ENCODE measurements around the gene ZNF536. TPM values are rescaled to one million over a fixed set of nuclear protein-coding genes. Genes with fewer than 3 reads are reported as not detected.

Gene ZNF536
- polyA plus RNA-seq, 1 donor, result 5.3 TPM

- WGBS (ENCODE audit: insufficient coverage, low lambda C conversion rate), result 40% methylated on average over 3 of the region's 10 CpGs
Observed at GRCh38 chr19:30446850-30447552, 74.8 kb downstream of the ZNF536 start.

GRCh38 chr19:30447553-30447870 is 75.3 kb downstream of the ZNF536 start:
- peaks cover 2% of the 10 kb centered on the region for H3K9me3 ChIP-seq (ENCODE audit: control insufficient read depth, low read depth, low read length)
- H3K27ac ChIP-seq (ENCODE audit: low read length), result no peak overlapping the region
- H3K4me1 ChIP-seq (ENCODE audit: control insufficient read depth, insufficient read depth, low read length), result no peaks in the 10 kb centered on the region
- no peaks in the 10 kb centered on the region for H3K36me3 ChIP-seq (ENCODE audit: control insufficient read depth, insufficient read depth, low read length)
- H3K4me3 ChIP-seq (ENCODE audit: low read length), result no peak overlapping the region
- H3K27me3 ChIP-seq (ENCODE audit: control insufficient read depth, insufficient read depth, low read length), result peaks cover 13% of the 10 kb centered on the region
- no peak for DNase-seq
- no CpG with 5 or more reads among the region's 4 CpGs for WGBS (ENCODE audit: insufficient coverage, low lambda C conversion rate)

More at GRCh38 chr19:30446850-30447552, 74.8 kb downstream of the ZNF536 start:
- Histone ChIP-seq H3K4me1 (ENCODE audit: control insufficient read depth, insufficient read depth, low read length) (no peaks in the 10 kb centered on the region), H3K27me3 (ENCODE audit: control insufficient read depth, insufficient read depth, low read length) (peaks cover 13% of the 10 kb centered on the region), H3K27ac (ENCODE audit: low read length) (no peak overlapping the region), H3K9me3 (ENCODE audit: control insufficient read depth, low read depth, low read length) (peaks cover 2% of the 10 kb centered on the region), H3K36me3 (ENCODE audit: control insufficient read depth, insufficient read depth, low read length) (no peaks in the 10 kb centered on the region), H3K4me3 (ENCODE audit: low read length) (no peak overlapping the region)
- no peak for DNase-seq

- Histone ChIP-seq H3K9me3 (ENCODE audit: control insufficient read depth, low read depth, low read length) (peaks cover 2% of the 10 kb centered on the region), H3K27ac (ENCODE audit: low read length) (no peak overlapping the region), H3K36me3 (ENCODE audit: control insufficient read depth, insufficient read depth, low read length) (no peaks in the 10 kb centered on the region), H3K4me1 (ENCODE audit: control insufficient read depth, insufficient read depth, low read length) (no peaks in the 10 kb centered on the region), H3K4me3 (ENCODE audit: low read length) (no peak overlapping the region), H3K27me3 (ENCODE audit: control insufficient read depth, insufficient read depth, low read length) (peaks cover 13% of the 10 kb centered on the region)
- no peak for DNase-seq
- WGBS (ENCODE audit: insufficient coverage, low lambda C conversion rate), result 58% methylated on average over 3 of the region's 9 CpGs
Observed at GRCh38 chr19:30448386-30449077, 76.3 kb downstream of the ZNF536 start.

- H3K27ac ChIP-seq (ENCODE audit: low read length), result peak overlapping the region; percentile 8
- 44% methylated on average over 3 of the region's 6 CpGs for WGBS (ENCODE audit: insufficient coverage, low lambda C conversion rate)
- no peaks in the 10 kb centered on the region for H3K4me1 ChIP-seq (ENCODE audit: control insufficient read depth, insufficient read depth, low read length)
Observed at GRCh38 chr19:30449078-30449590, 77.0 kb downstream of the ZNF536 start.

GRCh38 chr19:30449673-30450072 is 77.5 kb downstream of the ZNF536 start:
- Histone ChIP-seq H3K27me3 (ENCODE audit: control insufficient read depth, insufficient read depth, low read length) (peaks cover 13% of the 10 kb centered on the region), H3K4me1 (ENCODE audit: control insufficient read depth, insufficient read depth, low read length) (no peaks in the 10 kb centered on the region), H3K4me3 (ENCODE audit: low read length) (no peak overlapping the region), H3K27ac (ENCODE audit: low read length) (peak overlapping the region; percentile 8), H3K36me3 (ENCODE audit: control insufficient read depth, insufficient read depth, low read length) (no peaks in the 10 kb centered on the region), H3K9me3 (ENCODE audit: control insufficient read depth, low read depth, low read length) (no peaks in the 10 kb centered on the region)
- WGBS (ENCODE audit: insufficient coverage, low lambda C conversion rate), result 85% methylated on average over 2 of the region's 8 CpGs
- no peak for DNase-seq

More at GRCh38 chr19:30449078-30449590, 77.0 kb downstream of the ZNF536 start:
- H3K4me3 ChIP-seq (ENCODE audit: low read length), result no peak overlapping the region
- peaks cover 13% of the 10 kb centered on the region for H3K27me3 ChIP-seq (ENCODE audit: control insufficient read depth, insufficient read depth, low read length)
- DNase-seq, result no peak
- H3K36me3 ChIP-seq (ENCODE audit: control insufficient read depth, insufficient read depth, low read length), result no peaks in the 10 kb centered on the region
- H3K9me3 ChIP-seq (ENCODE audit: control insufficient read depth, low read depth, low read length), result peaks cover 2% of the 10 kb centered on the region

- no peaks in the 10 kb centered on the region for H3K4me1 ChIP-seq (ENCODE audit: control insufficient read depth, insufficient read depth, low read length)
- no peaks in the 10 kb centered on the region for H3K9me3 ChIP-seq (ENCODE audit: control insufficient read depth, low read depth, low read length)
- DNase-seq, result peak; percentile 47 to 67
- peaks cover 13% of the 10 kb centered on the region for H3K27me3 ChIP-seq (ENCODE audit: control insufficient read depth, insufficient read depth, low read length)
- H3K4me3 ChIP-seq (ENCODE audit: low read length), result peak overlapping the region; percentile 3
- H3K27ac ChIP-seq (ENCODE audit: low read length), result peak overlapping the region; percentile 29
- H3K36me3 ChIP-seq (ENCODE audit: control insufficient read depth, insufficient read depth, low read length), result no peaks in the 10 kb centered on the region
- WGBS (ENCODE audit: insufficient coverage, low lambda C conversion rate), result 0% methylated on average over 1 of the region's 7 CpGs
Observed at GRCh38 chr19:30450100-30450499, 77.9 kb downstream of the ZNF536 start.

GRCh38 chr19:30450835-30451321 is 78.7 kb downstream of the ZNF536 start:
- no CpG with 5 or more reads among the region's 31 CpGs for WGBS (ENCODE audit: insufficient coverage, low lambda C conversion rate)
- no peaks in the 10 kb centered on the region for H3K36me3 ChIP-seq (ENCODE audit: control insufficient read depth, insufficient read depth, low read length)
- peak overlapping the region; percentile 29 for H3K27ac ChIP-seq (ENCODE audit: low read length)
- DNase-seq, result no peak
- no peaks in the 10 kb centered on the region for H3K9me3 ChIP-seq (ENCODE audit: control insufficient read depth, low read depth, low read length)
- H3K4me3 ChIP-seq (ENCODE audit: low read length), result peak overlapping the region; percentile 4
- peaks cover 13% of the 10 kb centered on the region for H3K27me3 ChIP-seq (ENCODE audit: control insufficient read depth, insufficient read depth, low read length)
- H3K4me1 ChIP-seq (ENCODE audit: control insufficient read depth, insufficient read depth, low read length), result no peaks in the 10 kb centered on the region

- no peaks in the 10 kb centered on the region for H3K4me1 ChIP-seq (ENCODE audit: control insufficient read depth, insufficient read depth, low read length)
- no peak overlapping the region for H3K4me3 ChIP-seq (ENCODE audit: low read length)
- no CpG with 5 or more reads among the region's 7 CpGs for WGBS (ENCODE audit: insufficient coverage, low lambda C conversion rate)
- peaks cover 13% of the 10 kb centered on the region for H3K27me3 ChIP-seq (ENCODE audit: control insufficient read depth, insufficient read depth, low read length)
- no peaks in the 10 kb centered on the region for H3K9me3 ChIP-seq (ENCODE audit: control insufficient read depth, low read depth, low read length)
- no peak for DNase-seq
- H3K27ac ChIP-seq (ENCODE audit: low read length), result no peak overlapping the region
- H3K36me3 ChIP-seq (ENCODE audit: control insufficient read depth, insufficient read depth, low read length), result no peaks in the 10 kb centered on the region
Observed at GRCh38 chr19:30452931-30453330, 80.7 kb downstream of the ZNF536 start.

- H3K27ac ChIP-seq (ENCODE audit: low read length), result no peak overlapping the region
- no peak overlapping the region for H3K4me3 ChIP-seq (ENCODE audit: low read length)
- no CpG with 5 or more reads among the region's 6 CpGs for WGBS (ENCODE audit: insufficient coverage, low lambda C conversion rate)
- no peaks in the 10 kb centered on the region for H3K4me1 ChIP-seq (ENCODE audit: control insufficient read depth, insufficient read depth, low read length)
- no peaks in the 10 kb centered on the region for H3K9me3 ChIP-seq (ENCODE audit: control insufficient read depth, low read depth, low read length)
- peaks cover 13% of the 10 kb centered on the region for H3K27me3 ChIP-seq (ENCODE audit: control insufficient read depth, insufficient read depth, low read length)
- H3K36me3 ChIP-seq (ENCODE audit: control insufficient read depth, insufficient read depth, low read length), result no peaks in the 10 kb centered on the region
- no peak for DNase-seq
Observed at GRCh38 chr19:30453743-30454142, 81.6 kb downstream of the ZNF536 start.

- Histone ChIP-seq H3K4me3 (ENCODE audit: low read length) (no peak overlapping the region), H3K9me3 (ENCODE audit: control insufficient read depth, low read depth, low read length) (no peaks in the 10 kb centered on the region), H3K4me1 (ENCODE audit: control insufficient read depth, insufficient read depth, low read length) (no peaks in the 10 kb centered on the region), H3K27me3 (ENCODE audit: control insufficient read depth, insufficient read depth, low read length) (no peaks in the 10 kb centered on the region), H3K36me3 (ENCODE audit: control insufficient read depth, insufficient read depth, low read length) (no peaks in the 10 kb centered on the region), H3K27ac (ENCODE audit: low read length) (no peak overlapping the region)
- no CpG with 5 or more reads among the region's 1 CpG for WGBS (ENCODE audit: insufficient coverage, low lambda C conversion rate)
- DNase-seq, result no peak
Observed at GRCh38 chr19:30455881-30456280, 83.7 kb downstream of the ZNF536 start.
